ENCODE measurements around the gene DUSP8. TPM values are rescaled to one million over a fixed set of nuclear protein-coding genes. Genes with fewer than 3 reads are reported as not detected.
"Not testable (repeated sequence)": the region's sequence is repeated elsewhere in the genome, so short reads cannot be mapped to it uniquely, and the experiment has no call there.

Gene DUSP8
- total RNA-seq, 2 experiments from 2014 or later: 0.22 to 0.23 TPM

GRCh38 chr11:1515082-1516060 is 56.7 kb downstream of the DUSP8 start:
- POLR2A ChIA-PET: no interaction called here
- CTCF ChIA-PET: interaction anchor here (0.9 to 1.5 kb wide), 5 partner anchors 9 to 313 kb away, joined by 3 to 5 read pairs (median 3); no protein-coding TSS in a partner anchor
- no peaks in the 10 kb centered on the region for H3K36me3 Mint-ChIP-seq (ENCODE audit: low read depth)
- H3K4me1 Mint-ChIP-seq: peaks cover 19% of the 10 kb centered on the region
- no peaks in the 10 kb centered on the region for H3K9me3 Mint-ChIP-seq
- DNase-seq: peak; percentile 64
- H3K27ac Mint-ChIP-seq: no peak overlapping the region
- H3K4me3 Mint-ChIP-seq: no peak overlapping the region
- no peaks in the 10 kb centered on the region for H3K27me3 Mint-ChIP-seq

GRCh38 chr11:1514336-1515061 is 57.6 kb downstream of the DUSP8 start:
- Mint-ChIP-seq H3K27ac (no peak overlapping the region), H3K36me3 (ENCODE audit: low read depth) (no peaks in the 10 kb centered on the region), H3K9me3 (no peaks in the 10 kb centered on the region), H3K4me3 (no peak overlapping the region), H3K27me3 (no peaks in the 10 kb centered on the region), H3K4me1 (peaks cover 19% of the 10 kb centered on the region)
- DNase-seq: no peak
- CTCF ChIA-PET: interaction anchor here (1.3 to 1.5 kb wide), 3 partner anchors 81 to 312 kb away, joined by 3 to 5 read pairs (median 3); no protein-coding TSS in a partner anchor
- POLR2A ChIA-PET: no interaction called here

- POLR2A ChIA-PET: no interaction called here
- Mint-ChIP-seq H3K4me1 (peaks cover 19% of the 10 kb centered on the region), H3K9me3 (no peaks in the 10 kb centered on the region), H3K27ac (no peak overlapping the region), H3K4me3 (no peak overlapping the region), H3K27me3 (no peaks in the 10 kb centered on the region), H3K36me3 (ENCODE audit: low read depth) (no peaks in the 10 kb centered on the region)
- no peak for DNase-seq
- CTCF ChIA-PET: interaction anchor here (1.3 kb wide), 1 partner anchor 81 kb away, joined by 3 read pairs; no protein-coding TSS in a partner anchor
Measured at GRCh38 chr11:1513326-1514296, 58.5 kb downstream of the DUSP8 start.

GRCh38 chr11:1512531-1513258 is 59.4 kb downstream of the DUSP8 start:
- H3K4me1 Mint-ChIP-seq: peaks cover 19% of the 10 kb centered on the region
- not testable (repeated sequence) for H3K27ac Mint-ChIP-seq

DNA sequence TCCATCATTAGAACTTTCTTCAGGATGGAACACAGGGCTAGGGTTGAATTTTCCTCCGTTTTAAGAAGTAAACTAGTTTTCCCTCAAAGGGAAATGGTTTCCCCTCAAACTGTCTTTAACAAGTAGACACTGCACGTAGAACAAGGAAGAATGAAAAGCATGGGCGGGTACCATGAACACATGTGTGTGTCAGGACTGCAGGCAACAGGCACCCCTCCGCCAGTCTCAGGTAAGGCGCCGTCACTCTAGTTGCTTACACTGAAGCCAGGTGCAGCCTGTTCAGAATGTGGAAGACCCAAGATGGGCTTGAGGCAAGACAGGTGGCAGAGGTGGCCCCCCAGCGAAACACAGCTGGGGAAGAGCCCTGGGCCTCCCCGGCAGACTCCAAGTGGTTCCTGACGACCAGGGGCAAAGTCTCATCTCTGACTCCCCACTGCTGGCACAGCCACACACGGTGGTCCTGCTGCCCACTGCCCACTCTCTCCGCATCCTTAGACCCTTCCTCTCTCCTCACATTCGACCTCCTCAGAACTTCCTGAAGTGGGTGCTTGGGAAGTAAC is 60.1 kb downstream of the DUSP8 start:
- no peak overlapping the region for H3K27ac Mint-ChIP-seq
- H3K4me1 Mint-ChIP-seq: peaks cover 13% of the 10 kb centered on the region
- no peaks in the 10 kb centered on the region for H3K36me3 Mint-ChIP-seq (ENCODE audit: low read depth)
- H3K9me3 Mint-ChIP-seq: no peaks in the 10 kb centered on the region
- H3K4me3 Mint-ChIP-seq: no peak overlapping the region
- ChIA-PET POLR2A (no interaction called here), CTCF (no interaction called here)
- H3K27me3 Mint-ChIP-seq: no peaks in the 10 kb centered on the region
- no peak for DNase-seq

More at GRCh38 chr11:1512531-1513258, 59.4 kb downstream of the DUSP8 start:
- H3K4me3 Mint-ChIP-seq; H3K36me3 Mint-ChIP-seq (ENCODE audit: low read depth); DNase-seq; POLR2A ChIA-PET; CTCF ChIA-PET; H3K27me3 Mint-ChIP-seq; H3K9me3 Mint-ChIP-seq: not testable (repeated sequence)

- CTCF ChIA-PET: interaction anchor here (0.8 kb wide), 1 partner anchor 13 kb away, joined by 3 read pairs; no protein-coding TSS in a partner anchor
- no peaks in the 10 kb centered on the region for H3K9me3 Mint-ChIP-seq
- H3K4me1 Mint-ChIP-seq: peaks cover 12% of the 10 kb centered on the region
- H3K36me3 Mint-ChIP-seq (ENCODE audit: low read depth): no peaks in the 10 kb centered on the region
- no peak overlapping the region for H3K27ac Mint-ChIP-seq
- H3K27me3 Mint-ChIP-seq: no peaks in the 10 kb centered on the region
- DNase-seq: no peak
- POLR2A ChIA-PET: no interaction called here
- no peak overlapping the region for H3K4me3 Mint-ChIP-seq
Measured at GRCh38 chr11:1510928-1511327, 61.1 kb downstream of the DUSP8 start.

GRCh38 chr11:1510351-1510750 is 61.7 kb downstream of the DUSP8 start:
- peaks cover 12% of the 10 kb centered on the region for H3K4me1 Mint-ChIP-seq
- POLR2A ChIA-PET; H3K36me3 Mint-ChIP-seq (ENCODE audit: low read depth); CTCF ChIA-PET; H3K27me3 Mint-ChIP-seq; H3K27ac Mint-ChIP-seq; H3K4me3 Mint-ChIP-seq; DNase-seq; H3K9me3 Mint-ChIP-seq: not testable (repeated sequence)

GRCh38 chr11:1509626-1510255 is 62.3 kb downstream of the DUSP8 start:
- no peak for DNase-seq
- no peaks in the 10 kb centered on the region for H3K36me3 Mint-ChIP-seq (ENCODE audit: low read depth)
- POLR2A ChIA-PET: no interaction called here
- H3K4me1 Mint-ChIP-seq: peaks cover 12% of the 10 kb centered on the region
- no peaks in the 10 kb centered on the region for H3K27me3 Mint-ChIP-seq
- no peak overlapping the region for H3K4me3 Mint-ChIP-seq
- no peak overlapping the region for H3K27ac Mint-ChIP-seq
- H3K9me3 Mint-ChIP-seq: no peaks in the 10 kb centered on the region
- CTCF ChIA-PET: interaction anchor here (1.0 kb wide), 1 partner anchor 65 kb away, joined by 3 read pairs; no protein-coding TSS in a partner anchor

GRCh38 chr11:1508986-1509385 is 63.1 kb downstream of the DUSP8 start:
- Mint-ChIP-seq H3K4me1 (peaks cover 10% of the 10 kb centered on the region), H3K27me3 (no peaks in the 10 kb centered on the region), H3K4me3 (no peak overlapping the region), H3K9me3 (no peaks in the 10 kb centered on the region), H3K36me3 (ENCODE audit: low read depth) (no peaks in the 10 kb centered on the region), H3K27ac (no peak overlapping the region)
- DNase-seq: no peak
- CTCF ChIA-PET: interaction anchor here (1.0 kb wide), 1 partner anchor 66 kb away, joined by 3 read pairs; no protein-coding TSS in a partner anchor
- POLR2A ChIA-PET: no interaction called here

DNA sequence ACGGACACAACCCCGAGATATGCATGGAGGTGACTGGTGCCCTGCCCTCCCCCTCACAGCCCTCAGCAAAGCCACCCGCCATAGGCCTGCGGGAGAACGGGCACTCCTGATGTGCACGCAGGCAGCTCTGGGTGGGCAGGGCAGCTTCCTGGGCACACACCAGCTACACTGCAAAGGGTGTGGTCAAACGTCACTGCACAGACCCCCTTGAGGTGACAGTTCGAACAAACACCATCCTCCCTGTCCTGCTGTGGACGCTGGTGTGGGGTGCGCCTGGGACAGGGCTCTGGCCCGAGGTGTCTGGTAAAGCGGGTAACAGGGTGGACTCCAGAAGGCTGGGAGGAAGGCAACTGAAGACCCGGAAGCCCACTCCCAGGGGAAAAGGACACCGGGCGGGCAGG is 63.6 kb downstream of the DUSP8 start:
- no peak for DNase-seq
- Mint-ChIP-seq H3K36me3 (ENCODE audit: low read depth) (no peaks in the 10 kb centered on the region), H3K4me3 (no peak overlapping the region), H3K27me3 (no peaks in the 10 kb centered on the region), H3K9me3 (no peaks in the 10 kb centered on the region), H3K4me1 (peaks cover 8% of the 10 kb centered on the region), H3K27ac (no peak overlapping the region)
- POLR2A ChIA-PET: no interaction called here
- CTCF ChIA-PET: no interaction called here

- Mint-ChIP-seq H3K4me3 (no peak overlapping the region), H3K36me3 (ENCODE audit: low read depth) (no peaks in the 10 kb centered on the region), H3K27me3 (no peaks in the 10 kb centered on the region), H3K27ac (no peak overlapping the region), H3K4me1 (peaks cover 4% of the 10 kb centered on the region), H3K9me3 (no peaks in the 10 kb centered on the region)
- DNase-seq: no peak
- POLR2A ChIA-PET: interaction anchor here (0.7 kb wide), 1 partner anchor 287 kb away, joined by 3 read pairs; no protein-coding TSS in a partner anchor
- CTCF ChIA-PET: no interaction called here
Measured at GRCh38 chr11:1507381-1508140, 64.5 kb downstream of the DUSP8 start.

Data from activated CD4-positive, alpha-beta T cell treated with anti-CD3 and anti-CD28 coated beads, Interleukin-2, amount 10 ng/mL, durations not matched to agents 7 days and 5 days (primary cell).